GM23248 (cell line): Measurements from ENCODE around the gene BTBD16. TPM values are rescaled to one million over a fixed set of nuclear protein-coding genes. Genes with fewer than 3 reads are reported as not detected.

Source experiments
- DNase-seq: peaks from one replicate; pipeline ENCODE4 v3.0.0-alpha.2; 2015
- H2AFZ ChIP-seq: fragments of 200-600 bp; sonication (generic); 2 replicates; pipeline ENCODE4 v1.6.1; 2016; ENCODE audit warnings: antibody characterized with exemption
- H3F3A ChIP-seq: fragments of 200-600 bp; sonication (generic); 2 replicates; pipeline ENCODE4 v1.6.1; 2016; ENCODE audit warnings: mild to moderate bottlenecking, antibody characterized with exemption, mixed run types; ENCODE audit not compliant: insufficient read depth
- H3K27ac ChIP-seq: fragments of 200-600 bp; sonication (generic); 2 replicates; pipeline ENCODE4 v1.5.1; 2016; ENCODE audit warnings: mild to moderate bottlenecking
- H3K27me3 ChIP-seq: fragments of 200-600 bp; sonication (generic); replicated peaks from 2 replicates; pipeline ENCODE4 v1.6.1; 2016; ENCODE audit warnings: mild to moderate bottlenecking; ENCODE audit not compliant: insufficient read depth
- H3K36me3 ChIP-seq: fragments of 200-600 bp; sonication (generic); 2 replicates; pipeline ENCODE4 v1.6.1; 2016; ENCODE audit warnings: low read depth, mild to moderate bottlenecking
- H3K4me1 ChIP-seq: fragments of 200-600 bp; sonication (generic); 2 replicates; pipeline ENCODE4 v1.6.1; 2016; ENCODE audit warnings: mild to moderate bottlenecking; ENCODE audit not compliant: insufficient read depth
- H3K4me2 ChIP-seq: fragments of 200-600 bp; sonication (generic); one replicate; pipeline ENCODE4 v1.6.1; 2016; ENCODE audit warnings: mild to moderate bottlenecking; ENCODE audit not compliant: unreplicated experiment
- H3K4me3 ChIP-seq: fragments of 200-600 bp; sonication (generic); 2 replicates; pipeline ENCODE4 v1.5.1; 2016; ENCODE audit warnings: mild to moderate bottlenecking
- H3K79me2 ChIP-seq: fragments of 200-600 bp; sonication (generic); 2 replicates; pipeline ENCODE4 v1.6.1; 2016; ENCODE audit warnings: mild to moderate bottlenecking; ENCODE audit not compliant: insufficient read depth
- H3K9ac ChIP-seq: fragments of 200-600 bp; sonication (generic); 2 replicates; pipeline ENCODE4 v1.6.1; 2016; ENCODE audit warnings: mild to moderate bottlenecking
- H3K9me2 ChIP-seq: fragments of 200-600 bp; sonication (generic); 2 replicates; pipeline ENCODE4 v1.6.1; 2016; ENCODE audit warnings: mixed run types, mild to moderate bottlenecking, moderate library complexity; ENCODE audit not compliant: insufficient read depth
- H3K9me3 ChIP-seq: fragments of 200-600 bp; sonication (generic); one replicate; pipeline ENCODE4 v1.6.1; 2017; ENCODE audit warnings: low read depth
- H4K20me1 ChIP-seq: fragments of 200-600 bp; sonication (generic); 2 replicates; pipeline ENCODE4 v1.6.0; 2016; ENCODE audit not compliant: insufficient read depth
- EZH2 ChIP-seq: fragments of 200-600 bp; sonication (generic); IDR thresholded peaks from 2 replicates; pipeline ENCODE4 v1.6.1; 2018; ENCODE audit warnings: antibody characterized with exemption, mild to moderate bottlenecking; ENCODE audit not compliant: insufficient read depth, poor library complexity, severe bottlenecking
- EZH2phosphoT487 ChIP-seq: fragments of 200-600 bp; sonication (generic); IDR thresholded peaks from 2 replicates; pipeline ENCODE4 v1.6.1; 2018; ENCODE audit warnings: antibody characterized with exemption, moderate library complexity, mild to moderate bottlenecking, low read depth; ENCODE audit not compliant: insufficient read depth
- WGBS, 2 experiments: methylation state at CpG; one replicate each; pipeline ENCODE4 v1.1.6; 2015 to 2017; ENCODE audit warnings: low lambda C conversion rate in 2 of 2, low coverage in 1 of 2; ENCODE audit errors: missing lambda C conversion rate in 2 of 2; 5-methylcytosine and 5-hydroxymethylcytosine counted together
- in situ Hi-C: fragments of 300-500 bp; cut with MboI; formaldehyde crosslinking; loops from 2 replicates; pipeline ENCODE4 v1.15.0; 2020
- polyA plus RNA-seq: library from polyadenylated mRNA; unstranded; fragments of >200 nt; fragmentation: Nextera tagmentation; extraction: Ambion mirVana; gene quantifications from 2 replicates; pipeline ENCODE4 v1.2.1, GENCODE V29; 2016
- total RNA-seq: library from RNA; depleted of rRNA; stranded (reverse); fragments of >200 nt; shearing (Covaris generic); gene quantifications from 2 replicates; pipeline ENCODE4 v1.2.3, GENCODE V29; 2014

Gene BTBD16
- total and polyA plus RNA-seq, 2 experiments from 2014 or later, result not detected

DNA sequence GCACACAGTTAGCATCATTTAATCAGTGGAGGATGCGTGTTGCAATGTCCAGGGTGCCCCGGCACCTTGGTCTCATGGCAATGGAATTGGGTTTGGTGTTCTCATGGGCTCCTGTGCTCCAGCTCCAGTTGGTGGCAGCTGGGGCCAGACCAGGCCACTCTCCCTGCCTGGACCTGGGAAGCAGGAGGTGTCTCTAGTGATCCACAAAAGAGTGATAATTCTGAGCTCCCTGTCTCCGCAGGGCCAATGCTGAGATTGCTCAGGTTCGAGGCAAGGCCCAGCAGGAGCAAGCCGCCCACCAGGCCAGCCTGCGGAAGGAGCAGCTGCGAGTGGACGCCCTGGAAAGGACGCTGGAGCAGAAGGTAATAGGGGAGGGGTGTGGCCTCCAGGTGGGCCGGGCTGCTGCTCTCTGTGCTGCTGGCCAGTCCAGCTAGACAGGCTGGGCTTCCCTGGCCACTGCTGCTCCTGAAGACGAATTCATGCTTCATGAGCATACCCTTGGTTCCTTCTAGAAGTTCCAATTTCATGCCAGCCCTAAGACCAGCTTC, 21.7 kb upstream of the BTBD16 start:
- no peak overlapping the region for H3K9ac ChIP-seq
- no peaks in the 10 kb centered on the region for H3K36me3 ChIP-seq
- WGBS, 2 experiments, result 88 to 89% methylated on average over 11 of the region's 11 CpGs
- no peaks in the 10 kb centered on the region for H3K27me3 ChIP-seq
- H3K4me3 ChIP-seq, result no peak overlapping the region
- no peaks in the 10 kb centered on the region for H3K9me3 ChIP-seq
- H3K4me1 ChIP-seq, result no peaks in the 10 kb centered on the region
- no peak for DNase-seq
- no peak overlapping the region for H3K4me2 ChIP-seq
- no peak overlapping the region for H2AFZ ChIP-seq
- in situ Hi-C loops, result no loop called here
- no peaks in the 10 kb centered on the region for H3K9me2 ChIP-seq
- H4K20me1 ChIP-seq, result no peaks in the 10 kb centered on the region
- no peaks in the 10 kb centered on the region for H3F3A ChIP-seq
- no peaks in the 10 kb centered on the region for H3K79me2 ChIP-seq
- no peak overlapping the region for H3K27ac ChIP-seq
- TF ChIP-seq EZH2phosphoT487 (no peak), EZH2 (no peak)

GRCh38 chr10:122249991-122250750, 20.9 kb upstream of the BTBD16 start:
- no peak for DNase-seq
- H3K9me2 ChIP-seq, result no peaks in the 10 kb centered on the region
- no peak overlapping the region for H3K4me3 ChIP-seq
- TF ChIP-seq EZH2 (no peak), EZH2phosphoT487 (no peak)
- H4K20me1 ChIP-seq, result no peaks in the 10 kb centered on the region
- H3K9ac ChIP-seq, result no peak overlapping the region
- WGBS, 2 experiments, result 89 to 90% methylated on average over 10 of the region's 10 CpGs
- H3K9me3 ChIP-seq, result no peaks in the 10 kb centered on the region
- no peaks in the 10 kb centered on the region for H3K36me3 ChIP-seq
- H3K27me3 ChIP-seq, result no peaks in the 10 kb centered on the region
- no peak overlapping the region for H3K27ac ChIP-seq
- H3K4me2 ChIP-seq, result no peak overlapping the region
- no peaks in the 10 kb centered on the region for H3F3A ChIP-seq
- in situ Hi-C loops, result no loop called here
- H2AFZ ChIP-seq, result no peak overlapping the region
- H3K4me1 ChIP-seq, result no peaks in the 10 kb centered on the region
- H3K79me2 ChIP-seq, result no peaks in the 10 kb centered on the region

DNA sequence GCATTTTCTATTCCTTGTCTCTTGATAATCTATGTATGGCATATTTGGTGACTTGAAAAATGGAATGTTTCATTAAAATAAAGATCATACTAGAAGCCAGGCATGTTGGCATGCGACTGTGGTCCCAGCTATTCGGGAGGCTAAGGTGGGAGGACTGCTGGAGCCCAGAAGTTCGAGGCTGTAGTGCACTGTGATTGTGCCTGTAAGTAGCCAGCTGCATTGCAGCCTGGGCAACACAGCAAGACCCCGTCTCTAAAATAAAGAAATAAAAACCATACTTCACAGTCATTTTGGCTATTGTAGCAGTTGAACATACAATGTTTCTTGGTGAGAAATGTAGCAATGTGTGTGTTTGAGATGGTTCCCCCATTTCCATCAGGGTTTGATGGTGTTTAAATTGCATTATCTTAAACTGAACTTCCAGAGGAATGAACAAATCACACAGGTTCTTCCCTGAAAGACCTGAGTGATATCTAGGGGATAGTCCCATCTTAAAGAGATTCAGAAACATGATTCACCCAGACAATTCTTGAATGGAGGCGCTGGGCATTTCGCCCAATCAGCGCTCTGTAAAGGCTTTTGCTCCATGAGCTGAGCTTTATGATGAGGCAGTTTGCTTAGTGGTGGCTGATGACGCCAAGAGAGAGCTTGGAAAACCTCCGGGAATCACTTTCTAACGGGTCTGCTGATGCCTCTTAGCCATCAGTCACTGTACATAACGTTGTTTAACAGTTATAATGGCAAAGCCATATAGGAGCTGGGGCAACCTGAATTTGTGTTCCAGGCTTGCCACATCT, 19.4 kb upstream of the BTBD16 start:
- Histone ChIP-seq H3K36me3 (no peaks in the 10 kb centered on the region), H3K4me2 (no peak overlapping the region), H3K79me2 (no peaks in the 10 kb centered on the region), H3F3A (no peaks in the 10 kb centered on the region), H3K9me2 (no peaks in the 10 kb centered on the region), H4K20me1 (no peaks in the 10 kb centered on the region), H2AFZ (no peak overlapping the region), H3K9me3 (no peaks in the 10 kb centered on the region), H3K27ac (no peak overlapping the region), H3K27me3 (no peaks in the 10 kb centered on the region), H3K9ac (no peak overlapping the region), H3K4me1 (no peaks in the 10 kb centered on the region), H3K4me3 (no peak overlapping the region)
- no peak for TF ChIP-seq EZH2
- TF ChIP-seq EZH2phosphoT487, result no peak
- no peak for DNase-seq
- in situ Hi-C loops, result no loop called here
- WGBS, 2 experiments, result 95% methylated on average over 11 of the region's 11 CpGs

GRCh38 chr10:122252805-122253204, 18.3 kb upstream of the BTBD16 start:
- WGBS, 2 experiments, result 91 to 96% methylated on average over 3 of the region's 3 CpGs
- no peak overlapping the region for H3K27ac ChIP-seq
- no peak for DNase-seq

More at GRCh38 chr10:122252805-122253204, 18.3 kb upstream of the BTBD16 start:
- H3K4me3 ChIP-seq, result no peak overlapping the region
- H3K4me1 ChIP-seq, result no peaks in the 10 kb centered on the region
- H3K9ac ChIP-seq, result no peak overlapping the region
- in situ Hi-C loops, result no loop called here
- no peaks in the 10 kb centered on the region for H4K20me1 ChIP-seq
- H3K36me3 ChIP-seq, result no peaks in the 10 kb centered on the region
- no peak overlapping the region for H3K4me2 ChIP-seq
- no peaks in the 10 kb centered on the region for H3K9me3 ChIP-seq
- H3K27me3 ChIP-seq, result no peaks in the 10 kb centered on the region
- H3K9me2 ChIP-seq, result no peaks in the 10 kb centered on the region
- H3K79me2 ChIP-seq, result no peaks in the 10 kb centered on the region
- H2AFZ ChIP-seq, result no peak overlapping the region
- no peaks in the 10 kb centered on the region; the same call in 1 of the 2 replicates for H3F3A ChIP-seq
- TF ChIP-seq EZH2phosphoT487, result no peak
- TF ChIP-seq EZH2, result no peak
